Endothelial cell of umbilical vein (primary cell): ENCODE measurements around the gene LRFN3. TPM values are rescaled to one million over a fixed set of nuclear protein-coding genes. Genes with fewer than 3 reads are reported as not detected.

Experiments
- BruUV-seq: library from RNA; stranded (reverse); fragments of 400-500 nt; replicated peaks from 2 replicates; lab custom pipeline; 2021; lab: Mats Ljungman, UMichigan
- CTCF ChIA-PET: fragments of 300-600, 350-600 bp; sonication (Branson Sonifier 250); formaldehyde crosslinking; loops from one replicate; lab custom pipeline; 2021; ENCODE audit warnings: antibody characterized with exemption, inconsistent platforms; lab: Charles Lee
- POLR2A ChIA-PET: fragments of 300-600, 350-600 bp; sonication (Branson Sonifier 250); formaldehyde crosslinking; loops from one replicate; lab custom pipeline; 2021; ENCODE audit warnings: antibody characterized with exemption, inconsistent platforms; lab: Charles Lee
- DNase-seq: peaks from one replicate; pipeline ENCODE4 v3.0.0-alpha.2; 2011; ENCODE audit warnings: low read depth, low spot score
- FAIRE-seq: peaks from 2 replicates; lab custom pipeline; 2011; peaks lifted over from hg19 to GRCh38; lab: Jason Lieb, UNC
- H2AFZ ChIP-seq: 2 replicates; pipeline ENCODE4 v1.6.0; 2012; ENCODE audit warnings: low read depth, low read length, control low read depth, inconsistent platforms
- H3K27ac ChIP-seq: 2 replicates; pipeline ENCODE4 v1.5.1; 2011; ENCODE audit warnings: low read depth, mild to moderate bottlenecking, control low read depth, low read length, moderate library complexity; ENCODE audit not compliant: insufficient read depth
- H3K27me3 ChIP-seq, 2 experiments: 2 replicates each; pipeline versions ENCODE4 v1.6.0 to v1.6.1; 2011; ENCODE audit warnings: low read length in 2 of 2, mixed read lengths in 1 of 2; ENCODE audit not compliant: control insufficient read depth in 2 of 2, insufficient read depth in 2 of 2
- H3K36me3 ChIP-seq, 2 experiments: 2 replicates in 1 of 2; 3 replicates in 1 of 2; pipeline ENCODE4 v1.5.1; 2011; ENCODE audit warnings: low read length in 2 of 2, mild to moderate bottlenecking in 1 of 2, moderate library complexity in 1 of 2; ENCODE audit not compliant: control insufficient read depth in 2 of 2, insufficient read depth in 2 of 2; ENCODE audit errors: extremely low read depth in 1 of 2
- H3K4me1 ChIP-seq: 3 replicates; pipeline ENCODE4 v1.5.1; 2011; ENCODE audit warnings: mild to moderate bottlenecking, low read length; ENCODE audit not compliant: control insufficient read depth, insufficient read depth; ENCODE audit errors: extremely low read depth
- H3K4me2 ChIP-seq: 2 replicates; pipeline ENCODE4 v1.6.1; 2011; ENCODE audit warnings: low read length, control low read depth, mixed read lengths; ENCODE audit not compliant: insufficient read depth
- H3K4me3 ChIP-seq, 3 experiments: fragments of 200-600 bp in 1 of 3; sonication (generic), shearing (Covaris generic) in 1 of 3; replicated peaks in 1 of 3; 2 replicates each; pipeline ENCODE4 v1.5.1; 2011 to 2016; ENCODE audit warnings: control low read depth in 3 of 3, low read length in 3 of 3, mild to moderate bottlenecking in 2 of 3, inconsistent platforms in 1 of 3, low read depth in 1 of 3, moderate library complexity in 1 of 3; ENCODE audit not compliant: insufficient read depth in 1 of 3
- H3K79me2 ChIP-seq: 2 replicates; pipeline ENCODE4 v1.6.0; 2012; ENCODE audit warnings: low read length, inconsistent platforms; ENCODE audit not compliant: control insufficient read depth, insufficient read depth
- H3K9ac ChIP-seq: replicated peaks from 2 replicates; pipeline ENCODE3; 2011; ENCODE audit warnings: low read length, control low read depth; ENCODE audit not compliant: insufficient read depth; ENCODE audit errors: extremely low read depth
- H3K9me1 ChIP-seq: replicated peaks from 3 replicates; pipeline ENCODE4 v1.6.0; 2011; ENCODE audit warnings: mild to moderate bottlenecking, low read length; ENCODE audit not compliant: control insufficient read depth, insufficient read depth; ENCODE audit errors: extremely low read depth
- H3K9me3 ChIP-seq: replicated peaks from 2 replicates; pipeline ENCODE4 v1.5.1; 2012; ENCODE audit warnings: low read length, inconsistent platforms; ENCODE audit not compliant: control insufficient read depth, insufficient read depth
- H4K20me1 ChIP-seq: replicated peaks from 2 replicates; pipeline ENCODE3; 2011; ENCODE audit warnings: mild to moderate bottlenecking, low read length; ENCODE audit not compliant: control insufficient read depth, insufficient read depth; ENCODE audit errors: extremely low read depth
- EZH2 ChIP-seq: IDR thresholded peaks from 2 replicates; pipeline ENCODE4 v1.6.1; 2012; ENCODE audit warnings: borderline replicate concordance, low read depth, mild to moderate bottlenecking, moderate library complexity, low read length, inconsistent platforms; ENCODE audit not compliant: severe bottlenecking
- FOS ChIP-seq: IDR thresholded peaks from 2 replicates; pipeline ENCODE4 v1.6.1; 2011; ENCODE audit warnings: mild to moderate bottlenecking, low read length, moderate library complexity, borderline replicate concordance; ENCODE audit not compliant: insufficient read depth
- GATA2 ChIP-seq: IDR thresholded peaks from 2 replicates; pipeline ENCODE4 v1.7.0; 2011; ENCODE audit warnings: low read depth, mild to moderate bottlenecking, moderate library complexity, mixed read lengths, low read length; ENCODE audit not compliant: insufficient read length, insufficient read depth
- JUN ChIP-seq: IDR thresholded peaks from 2 replicates; pipeline ENCODE4 v1.6.1; 2011; ENCODE audit warnings: borderline replicate concordance, low read depth; ENCODE audit not compliant: insufficient read length, insufficient read depth
- MYC ChIP-seq: IDR thresholded peaks from one replicate; pipeline ENCODE4 v1.6.1; 2011; ENCODE audit warnings: mild to moderate bottlenecking, low read depth, low read length
- POLR2A ChIP-seq: IDR thresholded peaks from 2 replicates; pipeline ENCODE4 v1.6.1; 2012; ENCODE audit warnings: low read depth, mild to moderate bottlenecking, control low read depth, low read length
- POLR2AphosphoS5 ChIP-seq: IDR thresholded peaks from 2 replicates; pipeline ENCODE4 v1.6.1; 2012; ENCODE audit warnings: low read depth, mild to moderate bottlenecking, control low read depth, low read length, moderate library complexity; ENCODE audit not compliant: insufficient read depth
- dilution Hi-C: fragments of 300-500 bp; cut with MboI; formaldehyde crosslinking; loops from one replicate; pipeline ENCODE4 v1.15.0; 2019; ENCODE audit warnings: low sequenced_read_pairs; ENCODE audit not compliant: extremely low pct_ligation_motif_present
- intact Hi-C: fragments of 100-400 bp; cut with micrococcal nuclease; formaldehyde crosslinking; loops from one replicate; pipeline ENCODE4 v1.10.0; 2022
- polyA plus RNA-seq, 4 experiments: library from polyadenylated mRNA; depleted of rRNA in 3 of 4; stranded (reverse) in 3 of 4; unstranded in 1 of 4; fragments of >200 nt; gene quantifications; 2 replicates each; pipeline versions ENCODE4 v1.2.1 to v1.2.3, GENCODE V29; 2011 to 2012; ENCODE audit warnings: missing spikeins in 1 of 4
- total RNA-seq: library from RNA; stranded (reverse); gene quantifications from 2 replicates; pipeline ENCODE4 v1.2.3, GENCODE V29; 2021
- TF ChIP-seq, protein P1 (sequence below), 2 donors: IDR thresholded peaks; 1 replicate in 1 of 2; 2 replicates in 1 of 2; pipeline ENCODE4 v1.5.1; 2011; ENCODE audit warnings: low read length in 2 of 2, mild to moderate bottlenecking in 2 of 2, moderate library complexity in 2 of 2, control low read depth in 1 of 2, inconsistent platforms in 1 of 2, low read depth in 1 of 2; ENCODE audit not compliant: insufficient read depth in 1 of 2; ENCODE audit errors: extremely low read depth in 1 of 2
- TF ChIP-seq, protein P2 (sequence below): IDR thresholded peaks from 2 replicates; pipeline ENCODE4 v1.6.1; 2011; ENCODE audit not compliant: insufficient read depth, insufficient read length

LRFN3 gene
- total and polyA plus RNA-seq, 2 donors (not counting 3 experiments of a cell fraction or from before 2014, with no cell fraction given) = 4.1 to 15.9 TPM

DNA sequence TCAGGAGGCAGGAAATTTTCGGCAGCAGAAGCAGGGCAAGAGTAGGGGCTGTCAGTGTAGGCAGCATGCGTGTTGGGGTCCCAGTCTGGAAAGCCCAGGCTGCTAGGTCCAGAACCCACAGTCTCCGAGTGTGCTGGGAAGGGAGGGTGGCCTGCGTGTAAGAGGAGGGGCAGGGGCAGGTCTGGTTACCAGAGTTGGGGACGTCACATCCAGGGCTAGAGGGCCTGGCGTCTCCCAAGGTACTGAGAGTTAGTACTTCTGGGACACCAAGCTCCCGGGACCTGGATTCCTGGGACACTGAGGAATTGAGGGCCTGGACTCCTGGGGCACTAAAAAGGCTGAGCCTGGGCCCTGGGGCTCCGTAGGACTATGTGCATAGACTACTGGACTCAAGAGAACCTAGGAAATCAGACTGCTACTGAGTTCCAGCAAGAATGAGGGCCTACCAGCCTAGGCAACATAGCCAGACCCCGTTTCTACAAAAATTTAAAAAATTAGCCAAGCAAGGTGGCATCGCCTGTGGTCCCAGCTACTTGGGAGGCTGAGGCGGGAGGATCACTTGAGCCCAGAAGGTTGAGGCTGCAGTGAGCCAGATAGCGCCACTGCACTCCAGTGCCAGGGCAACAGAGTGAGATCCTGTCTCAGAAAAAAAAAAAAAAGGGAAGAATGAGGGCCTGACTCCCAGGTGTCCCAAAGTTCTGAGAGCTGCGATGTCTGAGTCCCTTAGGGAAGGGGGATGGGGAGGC lies 38.3 kb upstream of the LRFN3 start:
- no peak overlapping the region for H3K9ac ChIP-seq
- peaks cover 14% of the 10 kb centered on the region for H3K4me1 ChIP-seq
- peaks cover 2% of the 10 kb centered on the region for H3K79me2 ChIP-seq
- H3K9me1 ChIP-seq = no peaks in the 10 kb centered on the region
- CTCF ChIA-PET = interaction anchor here (0.9 kb wide), 1 partner anchor 33 kb away, joined by 3 read pairs; no protein-coding TSS in a partner anchor
- H2AFZ ChIP-seq = no peak overlapping the region
- no peak for FAIRE-seq
- H3K27me3 ChIP-seq = peaks cover 0 to 4% of the 10 kb centered on the region in 2 experiments
- no peaks in the 10 kb centered on the region for H3K9me3 ChIP-seq
- H3K4me2 ChIP-seq = no peak overlapping the region
- no TSS peak for BruUV-seq
- intact Hi-C loops (no loop called here), dilution Hi-C loops (no loop called here)
- POLR2A ChIA-PET = no interaction called here
- peak overlapping the region in 1 of 3 experiments; percentile 65 for H3K4me3 ChIP-seq
- H3K36me3 ChIP-seq = peaks cover 0 to 10% of the 10 kb centered on the region in 2 experiments
- H3K27ac ChIP-seq = no peak overlapping the region
- no peak for DNase-seq
- TF ChIP-seq POLR2A (no peak), GATA2 (no peak), MYC (no peak), FOS (no peak)
- H4K20me1 ChIP-seq = no peaks in the 10 kb centered on the region

DNA sequence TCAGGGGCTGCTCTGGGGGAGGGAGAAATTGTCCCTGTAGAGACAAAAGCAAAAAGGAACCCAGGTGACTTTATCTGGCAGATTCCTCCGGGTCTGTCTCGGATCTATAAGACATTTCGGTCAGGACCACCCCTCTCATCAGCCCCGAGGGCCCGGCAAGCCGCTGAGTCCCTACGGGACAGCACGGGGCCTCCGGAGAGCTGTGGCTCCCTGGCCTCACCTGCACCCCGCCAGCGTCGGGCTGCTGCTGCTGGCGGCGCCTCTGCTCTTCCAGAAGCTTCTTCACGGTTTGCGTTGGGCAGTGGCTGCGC lies 37.7 kb upstream of the LRFN3 start:
- Histone ChIP-seq H3K9me3 (no peaks in the 10 kb centered on the region), H3K36me3 (peaks cover 0 to 10% of the 10 kb centered on the region in 2 experiments), H3K27me3 (peaks cover 0 to 6% of the 10 kb centered on the region in 2 experiments), H3K4me2 (peak overlapping the region; percentile 92), H3K27ac (no peak overlapping the region), H3K4me1 (peaks cover 14% of the 10 kb centered on the region), H3K9me1 (no peaks in the 10 kb centered on the region), H3K4me3 (peak overlapping the region; percentile 65 to 96 (median 85)), H4K20me1 (no peaks in the 10 kb centered on the region), H2AFZ (peak overlapping the region; percentile 90), H3K9ac (peak overlapping the region; percentile 78), H3K79me2 (peaks cover 2% of the 10 kb centered on the region)
- DNase-seq = peak; percentile 18
- no TSS peak for BruUV-seq
- intact Hi-C loops = no loop called here
- CTCF ChIA-PET = interaction anchor here (0.9 kb wide), 1 partner anchor 33 kb away, joined by 3 read pairs; no protein-coding TSS in a partner anchor
- POLR2A ChIA-PET = no interaction called here
- TF ChIP-seq GATA2 = no peak
- no peak for TF ChIP-seq FOS
- TF ChIP-seq EZH2 = no peak
- TF ChIP-seq JUN = no peak
- no peak for TF ChIP-seq POLR2AphosphoS5
- no peak for TF ChIP-seq POLR2A
- no peak for TF ChIP-seq MYC
- TF ChIP-seq, protein P1, sequence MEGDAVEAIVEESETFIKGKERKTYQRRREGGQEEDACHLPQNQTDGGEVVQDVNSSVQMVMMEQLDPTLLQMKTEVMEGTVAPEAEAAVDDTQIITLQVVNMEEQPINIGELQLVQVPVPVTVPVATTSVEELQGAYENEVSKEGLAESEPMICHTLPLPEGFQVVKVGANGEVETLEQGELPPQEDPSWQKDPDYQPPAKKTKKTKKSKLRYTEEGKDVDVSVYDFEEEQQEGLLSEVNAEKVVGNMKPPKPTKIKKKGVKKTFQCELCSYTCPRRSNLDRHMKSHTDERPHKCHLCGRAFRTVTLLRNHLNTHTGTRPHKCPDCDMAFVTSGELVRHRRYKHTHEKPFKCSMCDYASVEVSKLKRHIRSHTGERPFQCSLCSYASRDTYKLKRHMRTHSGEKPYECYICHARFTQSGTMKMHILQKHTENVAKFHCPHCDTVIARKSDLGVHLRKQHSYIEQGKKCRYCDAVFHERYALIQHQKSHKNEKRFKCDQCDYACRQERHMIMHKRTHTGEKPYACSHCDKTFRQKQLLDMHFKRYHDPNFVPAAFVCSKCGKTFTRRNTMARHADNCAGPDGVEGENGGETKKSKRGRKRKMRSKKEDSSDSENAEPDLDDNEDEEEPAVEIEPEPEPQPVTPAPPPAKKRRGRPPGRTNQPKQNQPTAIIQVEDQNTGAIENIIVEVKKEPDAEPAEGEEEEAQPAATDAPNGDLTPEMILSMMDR (IDR thresholded peaks at IDR 0.05; ENCODE audit: extremely low read depth in 1 of 2, insufficient read depth in 1 of 2, low read depth in 1 of 2, low read length in 2 of 2) = no peak
- TF ChIP-seq, protein P2, sequence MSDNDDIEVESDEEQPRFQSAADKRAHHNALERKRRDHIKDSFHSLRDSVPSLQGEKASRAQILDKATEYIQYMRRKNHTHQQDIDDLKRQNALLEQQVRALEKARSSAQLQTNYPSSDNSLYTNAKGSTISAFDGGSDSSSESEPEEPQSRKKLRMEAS = no peak
- dilution Hi-C loops = no loop called here
- FAIRE-seq = peak; percentile 54
